Measurements from ENCODE around the gene NTSR1.

NTSR1 gene

DNA sequence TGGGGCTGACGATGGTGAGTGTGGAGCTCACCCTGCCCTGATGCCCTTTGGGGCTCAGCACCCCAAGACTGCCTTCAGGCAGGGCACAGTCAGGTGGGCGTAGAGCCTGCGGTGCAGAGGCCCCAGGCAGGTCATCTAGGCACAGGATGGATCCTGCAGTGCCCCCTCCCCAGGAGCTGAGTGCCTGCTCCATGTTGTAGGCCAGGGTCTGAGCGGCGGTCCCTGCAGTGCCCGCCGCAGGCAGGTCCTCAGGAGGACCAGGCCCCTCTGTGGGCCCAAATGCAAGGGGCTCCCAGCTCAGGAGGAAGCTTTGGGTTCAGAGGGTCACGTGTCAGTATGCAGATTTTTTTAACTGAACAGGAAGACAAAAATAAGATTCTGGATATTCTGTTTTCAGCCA, 90.4 kb downstream of the NTSR1 start:
- H3K27ac Mint-ChIP-seq, result no peak overlapping the region
- H3K9me3 Mint-ChIP-seq, result no peaks in the 10 kb centered on the region
- no peak overlapping the region for H3K4me3 Mint-ChIP-seq
- peaks cover 29% of the 10 kb centered on the region for H3K27me3 Mint-ChIP-seq (ENCODE audit: low read depth, poor library complexity)
- TF ChIP-seq, protein P1, sequence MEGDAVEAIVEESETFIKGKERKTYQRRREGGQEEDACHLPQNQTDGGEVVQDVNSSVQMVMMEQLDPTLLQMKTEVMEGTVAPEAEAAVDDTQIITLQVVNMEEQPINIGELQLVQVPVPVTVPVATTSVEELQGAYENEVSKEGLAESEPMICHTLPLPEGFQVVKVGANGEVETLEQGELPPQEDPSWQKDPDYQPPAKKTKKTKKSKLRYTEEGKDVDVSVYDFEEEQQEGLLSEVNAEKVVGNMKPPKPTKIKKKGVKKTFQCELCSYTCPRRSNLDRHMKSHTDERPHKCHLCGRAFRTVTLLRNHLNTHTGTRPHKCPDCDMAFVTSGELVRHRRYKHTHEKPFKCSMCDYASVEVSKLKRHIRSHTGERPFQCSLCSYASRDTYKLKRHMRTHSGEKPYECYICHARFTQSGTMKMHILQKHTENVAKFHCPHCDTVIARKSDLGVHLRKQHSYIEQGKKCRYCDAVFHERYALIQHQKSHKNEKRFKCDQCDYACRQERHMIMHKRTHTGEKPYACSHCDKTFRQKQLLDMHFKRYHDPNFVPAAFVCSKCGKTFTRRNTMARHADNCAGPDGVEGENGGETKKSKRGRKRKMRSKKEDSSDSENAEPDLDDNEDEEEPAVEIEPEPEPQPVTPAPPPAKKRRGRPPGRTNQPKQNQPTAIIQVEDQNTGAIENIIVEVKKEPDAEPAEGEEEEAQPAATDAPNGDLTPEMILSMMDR (IDR thresholded peaks at IDR 0.05), result no peak
- peaks cover 40% of the 10 kb centered on the region for H3K36me3 Mint-ChIP-seq (ENCODE audit: low read depth)
- no peak for DNase-seq
- peaks cover 39% of the 10 kb centered on the region for H3K4me1 Mint-ChIP-seq

DNA sequence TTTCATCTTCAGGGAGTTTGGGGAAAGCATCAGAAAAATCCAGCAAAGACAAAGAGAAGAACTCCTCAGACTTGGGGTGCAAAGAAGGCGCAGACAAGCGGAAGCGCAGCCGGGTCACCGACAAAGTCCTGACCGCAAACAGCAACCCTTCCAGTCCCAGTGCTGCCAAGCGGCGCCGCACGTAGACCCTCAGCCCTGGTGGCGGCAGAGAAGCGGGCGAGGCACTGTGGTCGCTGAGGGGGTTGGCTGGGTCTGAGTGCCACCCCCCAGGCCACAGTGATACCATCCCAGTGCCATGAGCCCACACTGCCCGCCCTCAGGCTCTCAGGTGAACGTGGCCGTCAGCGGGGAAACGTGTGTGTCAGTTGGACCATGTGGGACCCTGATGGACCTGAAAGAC, 90.8 kb downstream of the NTSR1 start:
- no peak overlapping the region for H3K27ac Mint-ChIP-seq
- no peak overlapping the region for H3K4me3 Mint-ChIP-seq
- H3K9me3 Mint-ChIP-seq, result no peaks in the 10 kb centered on the region
- no peak for DNase-seq
- peaks cover 40% of the 10 kb centered on the region for H3K36me3 Mint-ChIP-seq (ENCODE audit: low read depth)
- peaks cover 29% of the 10 kb centered on the region for H3K27me3 Mint-ChIP-seq (ENCODE audit: low read depth, poor library complexity)
- TF ChIP-seq, protein P1 (IDR thresholded peaks at IDR 0.05), result no peak
- H3K4me1 Mint-ChIP-seq, result peaks cover 42% of the 10 kb centered on the region

DNA sequence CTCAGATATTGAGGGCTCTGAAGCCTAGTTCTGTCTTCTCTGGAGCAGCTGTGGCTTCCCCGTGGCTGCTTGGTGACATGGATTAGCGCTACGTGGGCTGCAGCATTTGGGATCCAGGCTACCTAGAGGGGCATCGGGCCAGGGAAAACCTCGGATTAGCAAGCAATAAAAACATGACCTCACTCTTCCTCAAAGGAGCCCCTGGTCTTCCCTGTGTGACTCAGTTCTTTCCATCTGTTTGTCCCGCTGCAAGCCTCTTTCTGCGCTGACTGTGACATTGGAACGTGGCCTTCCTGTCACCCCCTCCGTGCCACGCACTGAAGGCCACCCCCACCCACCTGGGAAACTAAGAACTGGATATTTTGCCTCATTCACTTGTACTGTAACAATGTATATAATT, 91.2 kb downstream of the NTSR1 start:
- Mint-ChIP-seq H3K9me3 (no peaks in the 10 kb centered on the region), H3K36me3 (ENCODE audit: low read depth) (peaks cover 40% of the 10 kb centered on the region), H3K4me1 (peaks cover 42% of the 10 kb centered on the region), H3K4me3 (no peak overlapping the region), H3K27ac (no peak overlapping the region), H3K27me3 (ENCODE audit: low read depth, poor library complexity) (peaks cover 26% of the 10 kb centered on the region)
- DNase-seq, result no peak
- TF ChIP-seq, protein P1 (IDR thresholded peaks at IDR 0.05), result no peak

DNA sequence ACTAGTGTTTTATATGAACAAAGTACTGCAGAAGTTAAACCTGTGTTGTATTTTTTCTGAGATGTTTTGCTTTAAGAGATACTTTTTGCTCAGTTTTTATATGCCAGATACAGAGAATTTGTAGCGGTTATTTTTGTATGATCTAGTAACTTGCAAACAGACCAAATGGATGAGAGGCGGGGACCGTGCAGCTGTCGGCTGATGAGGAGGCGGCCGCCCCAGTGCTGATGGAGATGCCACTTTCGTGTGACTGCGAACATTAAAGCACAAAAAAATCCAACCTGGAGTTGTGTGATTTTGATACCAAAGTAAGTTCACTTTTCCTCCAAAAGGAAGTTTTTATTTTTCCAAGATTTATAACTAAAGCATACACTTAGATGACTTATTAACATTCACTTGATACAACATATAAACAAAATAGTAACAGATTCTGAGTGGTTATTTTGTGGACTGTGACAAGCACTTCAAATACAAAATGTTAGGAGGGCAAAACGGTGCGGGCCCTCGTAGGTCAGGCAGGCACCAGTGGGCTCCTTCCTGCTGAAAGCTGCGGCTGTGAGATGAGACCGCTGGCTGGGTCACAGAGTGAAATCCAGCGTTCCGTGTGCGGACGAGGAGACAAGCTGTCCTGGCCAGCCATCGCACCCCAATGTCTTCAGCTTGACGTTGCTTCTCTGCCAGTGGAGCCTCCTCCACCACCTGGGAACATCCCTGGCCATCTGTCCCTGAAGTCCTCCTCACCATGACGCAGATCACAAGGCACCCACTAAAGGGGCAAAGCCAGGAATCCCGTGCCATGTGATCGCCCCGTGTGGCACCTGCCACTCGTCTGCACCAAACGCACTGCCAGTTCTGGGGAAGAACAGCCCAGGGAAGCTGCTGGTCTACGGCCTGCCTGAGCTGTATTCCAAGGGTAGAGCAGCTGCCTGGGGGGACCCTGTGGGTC, 92.0 kb downstream of the NTSR1 start:
- Mint-ChIP-seq H3K27ac (no peak overlapping the region), H3K36me3 (ENCODE audit: low read depth) (peaks cover 40% of the 10 kb centered on the region), H3K4me1 (peaks cover 42% of the 10 kb centered on the region), H3K9me3 (no peaks in the 10 kb centered on the region), H3K27me3 (ENCODE audit: low read depth, poor library complexity) (peaks cover 19% of the 10 kb centered on the region), H3K4me3 (no peak overlapping the region)
- TF ChIP-seq, protein P1 (IDR thresholded peaks at IDR 0.05), result no peak
- DNase-seq, result no peak

DNA sequence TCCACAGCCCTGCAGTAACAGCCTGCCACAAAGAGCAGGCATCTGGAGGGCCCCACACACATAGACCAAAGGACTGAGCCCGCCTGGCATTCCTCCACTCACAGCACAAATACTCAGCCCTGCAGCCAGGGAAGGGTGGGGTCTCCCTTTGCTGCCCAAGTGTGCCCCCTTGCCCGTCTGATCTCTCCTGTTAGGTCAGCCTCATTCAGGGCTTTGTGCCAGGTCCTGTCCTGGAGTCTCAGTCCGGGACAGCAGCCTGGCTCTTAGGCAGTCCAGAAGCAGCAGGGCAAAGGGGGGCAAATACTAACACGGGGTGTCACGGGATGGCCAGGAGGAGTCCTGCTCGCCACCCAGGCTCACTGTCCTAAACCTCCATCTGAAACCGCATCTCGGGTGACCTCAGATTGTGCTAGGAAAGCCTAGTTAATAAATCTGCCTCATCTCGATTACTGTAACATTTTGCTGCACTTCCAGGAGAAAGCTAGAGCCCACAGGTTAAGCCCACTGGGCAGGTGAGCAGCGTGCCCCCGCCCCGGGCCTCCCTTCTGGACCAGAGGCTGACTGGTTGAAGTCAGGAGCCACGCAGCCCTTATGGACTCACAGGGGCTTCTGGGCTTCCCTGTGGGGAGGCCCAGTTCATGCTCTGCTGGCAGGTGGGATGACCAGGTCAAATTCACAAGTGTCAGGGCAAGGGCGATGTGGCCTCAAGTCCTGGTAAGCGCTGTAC, 92.8 kb downstream of the NTSR1 start:
- no peak for DNase-seq
- TF ChIP-seq, protein P1 (IDR thresholded peaks at IDR 0.05), result no peak
- peaks cover 44% of the 10 kb centered on the region for H3K4me1 Mint-ChIP-seq
- no peak overlapping the region for H3K27ac Mint-ChIP-seq
- no peak overlapping the region for H3K4me3 Mint-ChIP-seq
- H3K36me3 Mint-ChIP-seq (ENCODE audit: low read depth), result peaks cover 40% of the 10 kb centered on the region
- peaks cover 16% of the 10 kb centered on the region for H3K27me3 Mint-ChIP-seq (ENCODE audit: low read depth, poor library complexity)
- H3K9me3 Mint-ChIP-seq, result no peaks in the 10 kb centered on the region

All from nephron progenitor cell (in vitro differentiated cells).